ENCODE measurements around the gene PRUNE2. TPM values are rescaled to one million over a fixed set of nuclear protein-coding genes. Genes with fewer than 3 reads are reported as not detected.

The PRUNE2 gene
- polyA plus RNA-seq, 1 donor (not counting 4 experiments of a cell fraction or from before 2014, with no cell fraction given) = 0.41 TPM

DNA sequence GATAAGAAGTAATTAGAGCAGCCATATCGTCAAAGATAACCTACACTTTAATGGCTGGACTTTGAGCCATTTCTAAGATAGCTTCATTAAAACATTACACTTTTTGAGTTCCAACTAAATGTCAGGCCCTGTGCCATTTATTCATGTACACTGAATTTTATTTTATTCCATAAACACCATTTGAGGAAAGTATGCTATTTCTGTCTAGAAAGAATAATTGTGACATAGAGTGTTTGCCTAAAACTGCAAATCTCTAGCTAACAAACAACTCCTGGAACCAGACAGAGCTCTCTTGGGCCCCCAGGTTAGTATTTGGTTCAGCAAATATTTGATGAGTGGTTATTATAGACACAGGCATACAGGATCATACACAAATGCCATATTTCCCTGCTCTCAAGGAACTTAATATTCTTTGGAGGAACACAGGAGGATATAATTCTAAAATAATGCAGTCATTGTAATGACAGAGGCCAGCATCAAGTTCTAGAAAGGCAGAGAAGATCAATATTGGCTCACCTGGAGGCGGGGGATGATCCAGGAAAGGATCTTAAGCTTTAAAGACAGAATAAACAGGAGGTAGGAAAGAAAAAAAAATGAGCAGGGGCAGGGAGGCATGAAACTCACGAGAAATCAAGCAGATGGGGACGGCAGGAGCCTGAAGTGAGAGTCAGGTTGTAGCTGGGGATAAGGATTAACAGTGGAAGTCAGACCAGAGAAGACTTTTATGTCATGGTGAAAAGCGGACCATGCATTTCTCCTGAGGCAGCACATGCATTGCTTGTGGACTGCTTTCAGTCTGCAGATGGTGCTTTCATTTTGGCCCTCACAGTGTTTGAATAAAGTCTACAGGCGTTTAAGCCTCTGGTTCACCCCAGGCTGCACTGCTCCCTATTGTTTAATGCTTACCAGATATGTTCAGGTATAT, 319.3 kb downstream of the PRUNE2 start:
- no peaks in the 10 kb centered on the region for H3K36me3 ChIP-seq (ENCODE audit: control insufficient read depth in 2 of 2, extremely low read depth in 1 of 2, insufficient read depth in 2 of 2, low read length in 2 of 2)
- H4K20me1 ChIP-seq (ENCODE audit: control insufficient read depth, extremely low read depth, insufficient read depth, low read length) = no peaks in the 10 kb centered on the region
- DNase-seq (ENCODE audit: low read depth, low spot score) (no peak), FAIRE-seq (no peak)
- no peak overlapping the region for H3K4me3 ChIP-seq (ENCODE audit: control insufficient read depth in 2 of 3, extremely low read depth in 1 of 3, insufficient read depth in 2 of 3, low read depth in 1 of 3, low read length in 3 of 3)
- H2AFZ ChIP-seq (ENCODE audit: control insufficient read depth, low read length) = no peak overlapping the region
- no peaks in the 10 kb centered on the region for H3K9me3 ChIP-seq (ENCODE audit: control insufficient read depth, low read depth, low read length)
- H3K79me2 ChIP-seq (ENCODE audit: control insufficient read depth, insufficient read depth, low read length) = no peaks in the 10 kb centered on the region
- H3K27me3 ChIP-seq (ENCODE audit: control insufficient read depth, extremely low read depth, insufficient read depth, low read length) = no peaks in the 10 kb centered on the region
- H3K27ac ChIP-seq (ENCODE audit: control insufficient read depth, insufficient read depth, low read length) = no peak overlapping the region
- no peak overlapping the region for H3K4me2 ChIP-seq (ENCODE audit: control insufficient read depth, extremely low read depth, insufficient read depth, low read depth, low read length)
- no peak for TF ChIP-seq EZH2 (IDR thresholded peaks at IDR 0.05; ENCODE audit: low read length)
- TF ChIP-seq, protein P1, sequence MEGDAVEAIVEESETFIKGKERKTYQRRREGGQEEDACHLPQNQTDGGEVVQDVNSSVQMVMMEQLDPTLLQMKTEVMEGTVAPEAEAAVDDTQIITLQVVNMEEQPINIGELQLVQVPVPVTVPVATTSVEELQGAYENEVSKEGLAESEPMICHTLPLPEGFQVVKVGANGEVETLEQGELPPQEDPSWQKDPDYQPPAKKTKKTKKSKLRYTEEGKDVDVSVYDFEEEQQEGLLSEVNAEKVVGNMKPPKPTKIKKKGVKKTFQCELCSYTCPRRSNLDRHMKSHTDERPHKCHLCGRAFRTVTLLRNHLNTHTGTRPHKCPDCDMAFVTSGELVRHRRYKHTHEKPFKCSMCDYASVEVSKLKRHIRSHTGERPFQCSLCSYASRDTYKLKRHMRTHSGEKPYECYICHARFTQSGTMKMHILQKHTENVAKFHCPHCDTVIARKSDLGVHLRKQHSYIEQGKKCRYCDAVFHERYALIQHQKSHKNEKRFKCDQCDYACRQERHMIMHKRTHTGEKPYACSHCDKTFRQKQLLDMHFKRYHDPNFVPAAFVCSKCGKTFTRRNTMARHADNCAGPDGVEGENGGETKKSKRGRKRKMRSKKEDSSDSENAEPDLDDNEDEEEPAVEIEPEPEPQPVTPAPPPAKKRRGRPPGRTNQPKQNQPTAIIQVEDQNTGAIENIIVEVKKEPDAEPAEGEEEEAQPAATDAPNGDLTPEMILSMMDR (optimal IDR thresholded peaks at IDR 0.05 in 1 of 3, IDR thresholded peaks at IDR 0.05 in 1 of 3, conservative IDR thresholded peaks at IDR 0.05 in 1 of 3; ENCODE audit: extremely low read depth in 1 of 3, insufficient read depth in 2 of 3, low read length in 3 of 3) = no peak
- dilution Hi-C loops (cut with MboI; ENCODE audit: extremely low pct_ligation_motif_present, low sequenced_read_pairs) = no loop called here
- H3K4me1 ChIP-seq (ENCODE audit: control insufficient read depth, extremely low read depth, insufficient read depth, low read length) = no peaks in the 10 kb centered on the region
- no peaks in the 10 kb centered on the region for H3K9me1 ChIP-seq (ENCODE audit: control insufficient read depth, extremely low read depth, insufficient read depth, low read length)
- H3K9ac ChIP-seq (ENCODE audit: control insufficient read depth, extremely low read depth, insufficient read depth, low read length) = no peak overlapping the region

DNA sequence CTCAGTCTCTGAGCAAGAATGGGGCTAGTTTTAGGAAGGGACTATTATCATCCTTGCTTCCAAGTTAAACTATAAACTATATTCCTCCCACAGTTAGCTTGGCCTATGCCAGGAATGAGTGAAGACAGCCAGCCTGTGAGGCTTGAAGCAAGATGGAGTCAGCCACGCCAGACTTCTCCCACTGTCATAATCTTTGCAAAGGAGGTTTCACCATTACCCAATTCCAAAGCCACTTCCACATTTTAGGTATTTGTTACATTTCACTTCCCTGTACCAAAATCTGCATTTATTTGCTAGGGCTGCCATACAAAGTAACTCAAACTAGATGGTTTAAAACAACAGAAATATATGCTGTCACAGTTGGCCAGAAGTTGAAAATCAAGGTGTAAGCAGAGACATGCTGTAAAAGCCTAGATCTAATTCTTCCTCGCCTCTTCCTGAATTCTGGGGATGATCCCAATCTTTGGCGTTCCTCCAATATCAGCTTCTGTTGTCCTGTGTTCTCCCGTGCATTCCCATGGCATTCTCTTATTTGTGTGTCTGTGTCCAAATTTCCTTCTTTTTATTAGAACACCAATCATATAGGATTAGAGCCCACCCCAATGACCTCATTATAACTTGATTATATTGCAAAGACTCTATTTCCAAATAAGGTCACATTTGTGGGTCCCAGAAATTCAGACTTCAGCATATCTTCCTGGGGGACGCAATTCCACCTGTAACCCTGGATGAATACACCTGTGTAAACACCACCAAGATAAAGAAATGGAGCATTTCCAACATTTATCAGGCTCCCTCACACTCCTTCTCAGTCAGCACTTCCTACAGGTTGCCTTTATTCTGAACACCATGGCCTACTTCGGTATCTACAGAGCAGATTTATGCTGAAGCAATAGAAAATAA, 320.2 kb downstream of the PRUNE2 start:
- no peak for FAIRE-seq
- Histone ChIP-seq H2AFZ (ENCODE audit: control insufficient read depth, low read length) (no peak overlapping the region), H3K4me1 (ENCODE audit: control insufficient read depth, extremely low read depth, insufficient read depth, low read length) (no peaks in the 10 kb centered on the region), H3K9me1 (ENCODE audit: control insufficient read depth, extremely low read depth, insufficient read depth, low read length) (no peaks in the 10 kb centered on the region), H3K4me3 (ENCODE audit: control insufficient read depth in 2 of 3, extremely low read depth in 1 of 3, insufficient read depth in 2 of 3, low read depth in 1 of 3, low read length in 3 of 3) (no peak overlapping the region), H3K27ac (ENCODE audit: control insufficient read depth, insufficient read depth, low read length) (no peak overlapping the region), H4K20me1 (ENCODE audit: control insufficient read depth, extremely low read depth, insufficient read depth, low read length) (no peaks in the 10 kb centered on the region), H3K9me3 (ENCODE audit: control insufficient read depth, low read depth, low read length) (no peaks in the 10 kb centered on the region), H3K27me3 (ENCODE audit: control insufficient read depth, extremely low read depth, insufficient read depth, low read length) (no peaks in the 10 kb centered on the region), H3K36me3 (ENCODE audit: control insufficient read depth in 2 of 2, extremely low read depth in 1 of 2, insufficient read depth in 2 of 2, low read length in 2 of 2) (no peaks in the 10 kb centered on the region), H3K9ac (ENCODE audit: control insufficient read depth, extremely low read depth, insufficient read depth, low read length) (no peak overlapping the region), H3K79me2 (ENCODE audit: control insufficient read depth, insufficient read depth, low read length) (no peaks in the 10 kb centered on the region), H3K4me2 (ENCODE audit: control insufficient read depth, extremely low read depth, insufficient read depth, low read depth, low read length) (no peak overlapping the region)
- DNase-seq (ENCODE audit: low read depth, low spot score) = no peak
- TF ChIP-seq, protein P1 (optimal IDR thresholded peaks at IDR 0.05 in 1 of 3, IDR thresholded peaks at IDR 0.05 in 1 of 3, conservative IDR thresholded peaks at IDR 0.05 in 1 of 3; ENCODE audit: extremely low read depth in 1 of 3, insufficient read depth in 2 of 3, low read length in 3 of 3) = no peak
- TF ChIP-seq EZH2 (IDR thresholded peaks at IDR 0.05; ENCODE audit: low read length) = no peak
- dilution Hi-C loops (cut with MboI; ENCODE audit: extremely low pct_ligation_motif_present, low sequenced_read_pairs) = no loop called here

All from keratinocyte (primary cell).